GM19397 (cell line): ENCODE measurements around the gene TSKU.
"Not testable (repeated sequence)": the region's sequence is repeated elsewhere in the genome, so short reads cannot be mapped to it uniquely, and the experiment has no call there.

Experiments used
- ATAC-seq: cut with Tn5 transposase; IDR thresholded peaks from one replicate; pipeline ENCODE4 v1.9.1; 2021; ENCODE audit warnings: mild to moderate bottlenecking, moderate library complexity; ENCODE audit not compliant: unreplicated experiment

The TSKU gene

GRCh38 chr11:76799066-76799804 lies 16.1 kb downstream of the TSKU start:
- peak; percentile 77 for ATAC-seq

DNA sequence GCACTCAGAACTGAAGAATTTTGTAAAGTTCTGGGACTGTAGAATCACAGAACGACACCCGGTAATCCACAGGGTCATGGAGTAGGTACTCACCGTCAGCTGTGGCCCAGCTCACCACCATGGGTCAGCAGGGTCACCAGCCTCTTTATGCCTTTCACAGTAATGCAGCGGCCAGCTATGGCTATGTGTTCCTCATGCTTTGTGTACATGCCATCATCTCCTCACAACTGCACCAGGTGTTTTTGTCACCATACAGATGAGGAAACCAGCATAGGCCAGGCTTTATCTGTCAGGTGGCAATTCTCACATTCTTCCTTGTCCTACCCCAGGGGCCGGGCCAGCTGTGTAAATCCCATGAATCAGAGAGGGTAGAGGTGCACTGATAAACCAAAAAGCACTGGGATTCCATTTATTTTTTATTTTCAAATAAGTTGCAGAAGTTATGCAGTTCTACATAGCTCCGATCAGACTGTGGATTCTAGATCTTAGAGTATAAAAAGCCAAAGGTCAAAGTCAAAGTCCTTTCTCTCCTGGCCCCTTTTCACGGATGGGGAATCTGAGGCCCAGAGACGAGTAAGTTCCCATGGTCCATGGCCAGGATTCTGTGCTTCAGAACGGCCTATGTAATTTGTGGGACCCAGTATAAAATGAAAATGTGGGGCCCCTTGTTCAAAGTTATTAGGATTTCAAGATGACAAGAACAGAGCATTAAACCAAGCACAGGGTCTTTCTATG lies 17.5 kb downstream of the TSKU start:
- ATAC-seq, result no peak

- no peak for ATAC-seq
Measured at GRCh38 chr11:76801225-76801624, 18.1 kb downstream of the TSKU start.

DNA sequence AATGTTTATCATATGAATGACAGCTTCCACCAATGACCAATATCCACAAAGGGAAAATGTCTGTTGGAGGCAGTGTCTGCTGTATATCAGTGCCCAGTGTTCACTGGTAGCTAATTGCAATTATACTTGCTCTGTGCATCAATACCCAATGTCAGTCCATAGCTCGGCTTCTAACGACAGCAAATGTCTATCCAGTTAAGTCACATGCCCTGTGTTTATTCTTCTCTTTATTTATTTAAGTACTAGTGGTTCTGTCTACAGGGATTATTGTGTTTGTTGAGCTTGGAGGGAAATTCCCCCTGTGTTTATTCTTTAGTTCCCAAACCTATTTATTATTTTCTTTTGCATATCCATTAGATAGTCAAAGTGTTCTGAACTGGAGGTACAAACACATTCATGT lies 18.6 kb downstream of the TSKU start:
- ATAC-seq, result no peak

DNA sequence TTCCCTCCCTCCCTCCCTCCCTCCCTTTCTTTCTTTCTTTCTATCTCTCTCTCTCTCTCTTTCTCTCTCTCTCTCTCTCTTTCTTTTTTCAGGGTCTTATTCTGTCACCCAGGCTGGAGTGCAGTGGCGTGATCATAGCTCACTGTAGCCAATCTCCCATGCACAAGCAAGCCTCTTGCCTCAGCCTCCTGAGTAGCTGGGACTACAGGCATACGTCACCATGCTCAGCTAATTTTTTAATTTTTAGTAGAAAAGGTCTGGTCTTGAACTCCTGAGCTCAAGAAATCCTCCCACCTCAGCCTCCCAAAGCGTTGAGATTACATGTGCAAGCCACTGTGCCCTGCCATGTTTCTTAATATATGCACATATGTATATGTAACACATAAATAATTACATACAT lies 19.0 kb downstream of the TSKU start:
- no peak for ATAC-seq

DNA sequence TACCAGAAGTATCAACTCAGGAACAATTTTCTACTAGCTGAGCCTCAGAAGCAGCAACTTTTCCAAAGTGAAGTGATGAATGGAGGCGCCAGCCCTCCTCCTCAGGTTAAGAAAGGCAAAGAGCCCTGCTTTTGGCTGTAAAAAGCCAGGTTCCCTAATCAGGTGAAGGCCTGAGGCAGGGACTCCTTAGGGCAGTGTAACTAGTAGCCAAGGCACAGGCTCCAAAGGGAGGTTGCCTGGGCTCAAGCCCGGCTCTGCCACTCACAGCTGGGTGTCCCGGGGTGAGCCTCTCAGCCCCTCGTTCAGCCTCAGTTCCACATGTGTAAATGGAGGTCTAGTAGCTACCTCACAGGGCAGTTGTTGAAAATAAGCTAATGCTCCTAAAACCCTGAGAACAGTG lies 19.5 kb downstream of the TSKU start:
- ATAC-seq, result no peak

DNA sequence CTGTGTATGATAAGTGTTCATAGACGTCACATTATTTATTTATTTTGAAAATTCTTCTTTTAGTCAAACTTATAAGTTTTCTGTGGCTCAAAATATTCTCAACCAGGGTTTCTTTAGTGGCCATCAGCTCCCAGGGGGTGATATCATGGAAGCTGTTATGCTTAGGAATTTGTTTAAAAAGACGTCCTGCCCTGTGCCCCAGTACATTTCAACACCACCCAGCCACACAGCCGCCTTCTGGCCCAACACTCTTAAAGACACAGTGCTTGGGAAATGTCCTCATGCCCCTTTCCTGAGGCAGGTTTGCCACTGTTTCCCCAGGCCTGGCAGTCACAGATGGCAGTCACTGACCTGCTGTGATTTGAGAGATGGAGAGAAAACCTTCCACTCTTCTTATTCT lies 19.9 kb downstream of the TSKU start:
- ATAC-seq, result no peak

DNA sequence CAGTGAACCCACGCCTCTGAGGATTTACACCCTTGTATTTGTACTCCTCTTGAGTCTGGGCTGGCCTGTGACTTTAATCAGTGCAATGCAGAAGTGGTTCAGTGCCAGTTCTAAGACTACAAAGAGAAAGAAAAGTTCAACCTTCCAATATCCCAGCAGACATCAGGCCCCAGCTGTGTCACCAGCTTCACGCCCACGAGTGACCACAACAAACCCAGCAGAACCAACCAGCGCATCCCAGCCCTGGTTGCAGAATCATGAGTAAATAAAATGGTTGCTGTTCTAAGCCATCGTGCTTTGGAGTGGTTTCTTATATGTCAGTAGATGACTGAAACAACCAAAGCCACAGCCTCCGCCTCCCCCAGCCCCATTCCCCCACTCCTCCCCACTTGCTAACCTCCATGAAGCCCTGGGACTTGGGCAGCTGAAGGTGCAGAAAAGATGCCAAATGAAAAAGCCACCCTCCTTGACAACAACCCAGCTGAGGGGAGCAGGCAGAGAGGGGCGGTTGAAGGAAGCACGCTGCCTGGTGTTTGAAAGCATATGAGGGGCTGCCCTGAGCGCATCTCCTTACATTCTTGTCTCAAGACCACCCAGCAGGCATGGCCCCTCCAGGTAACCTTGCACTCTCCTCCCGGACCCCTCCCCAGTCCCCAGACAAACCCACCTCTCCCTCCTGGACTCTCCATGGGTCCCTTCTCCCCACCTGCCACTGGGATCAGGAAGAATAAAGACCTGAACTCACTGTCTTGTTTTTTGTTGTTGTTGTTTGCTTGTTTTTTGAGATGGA lies 20.9 kb downstream of the TSKU start:
- no peak for ATAC-seq

DNA sequence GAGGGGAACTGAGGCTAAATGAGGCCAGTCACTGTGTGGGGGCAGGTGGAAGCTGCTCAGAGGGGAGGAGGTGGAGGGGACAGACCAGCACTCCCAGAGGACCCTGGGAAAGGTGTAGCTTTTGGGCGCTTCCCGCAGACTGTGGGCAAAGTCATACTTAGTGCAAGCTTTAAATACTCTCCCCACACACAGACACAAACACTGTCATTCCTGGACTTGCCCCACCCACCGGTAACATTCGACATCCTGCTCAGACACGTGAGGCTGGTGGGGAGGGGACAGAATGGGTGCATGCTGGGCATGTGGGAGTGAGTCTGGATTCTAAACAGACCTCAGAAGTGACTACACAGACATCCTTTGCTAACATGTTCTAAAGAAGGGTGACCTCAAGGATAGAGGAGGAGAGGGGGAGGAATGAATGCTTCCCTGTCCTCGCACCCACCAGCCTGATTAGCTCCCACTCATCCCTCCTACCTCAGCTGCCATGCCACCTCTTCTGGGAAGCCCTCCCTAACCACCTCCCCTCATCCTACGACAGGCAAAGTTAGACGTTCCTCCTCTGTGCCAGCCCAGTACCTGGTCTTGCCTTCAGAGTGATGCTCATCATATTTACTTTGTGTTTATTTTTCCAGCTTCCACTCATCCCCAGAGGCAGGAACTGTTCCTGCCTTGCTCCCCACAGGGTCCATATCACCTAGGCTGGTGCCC lies 22.2 kb downstream of the TSKU start:
- ATAC-seq, result no peak

GRCh38 chr11:76806131-76806530 lies 23.0 kb downstream of the TSKU start:
- no peak for ATAC-seq

DNA sequence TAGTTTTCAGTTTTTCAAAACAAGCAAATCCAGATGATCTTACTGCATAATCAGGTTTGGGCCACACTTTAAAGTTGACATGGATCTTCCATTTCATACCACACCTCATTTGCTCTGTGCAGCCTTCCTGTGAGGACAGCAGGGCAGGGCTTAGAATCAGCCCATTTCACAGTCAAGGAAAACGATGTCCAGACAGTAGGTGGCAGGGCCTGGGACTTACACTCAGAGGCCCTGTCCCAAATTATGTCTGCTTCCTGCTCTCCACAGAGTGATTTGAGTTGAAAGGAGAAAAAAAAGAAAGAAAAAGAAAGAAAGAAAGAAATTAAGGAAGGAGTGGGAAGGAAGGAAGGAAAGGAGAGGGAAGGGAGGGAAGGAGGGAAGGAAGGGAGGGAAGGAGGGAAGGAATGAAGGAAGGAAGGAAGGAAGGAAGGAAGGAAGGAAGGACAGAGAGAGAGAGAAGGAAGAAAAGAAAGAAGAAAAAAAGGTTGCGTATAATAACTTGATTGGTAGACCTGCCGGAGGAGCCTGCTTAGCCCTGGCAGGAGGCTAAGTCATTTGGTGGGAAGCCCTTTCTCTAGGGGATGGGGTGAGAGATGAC lies 23.6 kb downstream of the TSKU start:
- ATAC-seq, result no peak

DNA sequence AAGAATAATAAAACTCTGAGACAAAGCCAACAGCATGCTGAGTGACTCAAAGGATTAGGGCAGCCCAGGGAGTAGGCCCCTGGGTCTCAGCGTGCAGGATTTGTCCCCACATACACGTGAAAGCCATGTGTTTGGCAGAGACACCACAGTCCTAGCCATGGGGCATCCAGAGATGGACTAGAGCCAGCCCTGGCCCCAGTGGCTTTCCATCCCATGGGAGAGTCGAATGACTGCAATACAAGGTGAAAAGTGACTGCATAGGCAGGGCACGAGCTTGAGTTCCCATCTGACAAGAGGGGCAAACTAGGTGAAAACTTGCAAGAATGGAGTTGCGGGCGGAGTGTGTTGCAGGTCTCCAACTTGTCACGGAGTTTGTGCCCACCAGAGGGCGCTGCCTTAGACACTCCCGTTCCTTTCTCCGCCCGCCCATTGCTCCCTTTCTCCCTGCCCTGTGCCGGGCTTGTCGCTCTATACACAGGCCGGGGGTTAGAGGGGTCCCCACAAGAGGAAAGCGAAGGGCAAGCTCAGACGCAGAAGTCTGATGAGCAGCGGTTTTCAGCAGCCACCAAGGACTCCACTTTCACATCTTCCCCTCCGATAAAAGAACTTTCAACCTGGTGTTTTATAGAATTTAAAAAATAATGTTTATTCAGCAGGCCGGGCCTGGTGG lies 24.2 kb downstream of the TSKU start:
- no peak for ATAC-seq

GRCh38 chr11:76808171-76808570 lies 25.0 kb downstream of the TSKU start:
- ATAC-seq, result no peak

GRCh38 chr11:76808996-76809395 lies 25.8 kb downstream of the TSKU start:
- ATAC-seq, result no peak

DNA sequence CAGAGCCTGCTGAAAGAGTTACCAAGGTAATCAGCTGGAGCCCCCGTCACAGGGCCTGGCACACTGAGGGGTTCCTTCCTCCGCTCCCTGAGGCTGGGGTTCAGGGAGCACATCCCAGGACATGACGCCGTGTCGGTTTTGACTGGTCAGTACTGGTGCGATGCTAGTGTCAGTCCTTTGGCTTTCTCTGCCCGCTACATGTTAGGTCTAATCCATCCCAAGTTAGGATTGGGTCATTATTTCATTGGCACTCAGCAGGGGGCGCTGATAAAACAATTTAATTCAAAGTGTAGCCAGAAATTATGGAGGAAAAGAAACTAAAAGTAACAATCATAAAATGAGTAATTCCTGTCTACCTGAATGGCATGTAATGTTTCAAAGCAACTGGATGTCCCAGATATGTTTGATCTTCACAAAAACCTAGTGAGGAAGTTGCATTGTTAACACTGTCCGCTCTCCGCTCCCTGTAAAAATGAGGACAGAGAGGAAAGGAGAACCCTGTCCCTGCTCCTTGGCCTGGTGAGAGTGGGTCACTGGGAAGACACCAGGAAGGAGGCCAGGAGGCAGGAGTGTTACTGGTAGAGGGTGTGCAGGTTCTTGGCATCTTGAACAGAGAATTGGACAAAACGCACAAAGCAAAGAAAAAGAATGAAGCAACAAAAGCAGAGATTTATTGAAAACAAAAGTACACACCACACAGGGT lies 27.1 kb downstream of the TSKU start:
- ATAC-seq, result no peak

DNA sequence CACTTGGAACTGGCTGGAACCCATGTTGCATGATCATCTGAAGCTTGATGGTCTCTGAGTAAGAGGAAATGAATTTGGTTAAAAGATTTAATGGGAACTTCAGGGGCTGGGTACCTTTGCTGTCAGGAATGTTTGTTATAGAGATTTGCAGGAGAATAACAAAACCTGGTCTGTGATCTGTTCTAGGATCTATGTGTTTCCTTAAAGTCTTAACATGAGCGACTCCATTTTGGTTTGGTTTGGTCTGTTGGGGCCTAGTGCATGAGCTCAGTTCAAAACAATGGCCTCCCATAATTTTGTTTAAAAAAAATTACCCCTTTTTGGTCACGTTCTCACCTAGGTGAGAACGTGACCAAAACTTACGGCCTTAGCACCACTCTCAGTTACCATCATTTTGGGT lies 28.1 kb downstream of the TSKU start:
- ATAC-seq, result no peak

DNA sequence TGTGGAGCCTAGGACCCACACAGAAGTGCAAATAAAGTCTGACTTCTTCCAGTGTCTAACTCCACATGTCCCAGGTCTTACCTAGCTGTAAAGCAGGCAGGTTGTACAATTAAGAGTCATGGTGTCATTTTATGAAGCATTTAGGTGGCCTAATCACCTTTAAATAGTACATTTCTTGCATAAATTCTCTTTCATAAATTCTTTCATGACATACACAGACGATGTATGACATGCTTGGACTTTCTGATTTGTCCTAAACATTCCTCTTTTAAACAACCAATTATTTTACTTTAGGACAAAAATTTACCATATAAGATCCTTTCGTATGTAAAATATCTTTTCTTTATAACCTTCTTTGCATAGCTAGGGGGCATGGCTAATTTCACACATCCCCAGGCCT lies 31.3 kb downstream of the TSKU start:
- no peak for ATAC-seq

DNA sequence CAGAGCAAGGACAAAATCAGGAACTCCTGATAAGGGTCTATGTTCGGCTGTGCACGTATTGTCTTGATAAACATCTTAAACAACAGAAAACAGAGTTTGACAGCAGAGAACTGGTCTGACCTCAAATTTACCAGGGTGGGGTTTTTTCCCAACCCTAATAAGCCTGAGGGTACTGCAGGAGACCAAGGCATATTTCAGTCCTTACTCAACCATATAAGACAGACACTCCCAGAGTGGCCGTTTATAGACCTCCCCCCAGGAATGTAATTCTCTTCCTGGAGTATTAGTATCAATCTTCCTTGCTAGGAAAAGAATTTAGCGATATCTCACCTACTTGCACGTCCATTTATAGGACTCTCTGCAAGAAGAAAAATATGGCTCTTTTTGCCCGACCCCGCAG lies 32.5 kb downstream of the TSKU start:
- ATAC-seq, result not testable (repeated sequence)

GRCh38 chr11:76820184-76820566 lies 37.0 kb downstream of the TSKU start:
- ATAC-seq, result no peak

DNA sequence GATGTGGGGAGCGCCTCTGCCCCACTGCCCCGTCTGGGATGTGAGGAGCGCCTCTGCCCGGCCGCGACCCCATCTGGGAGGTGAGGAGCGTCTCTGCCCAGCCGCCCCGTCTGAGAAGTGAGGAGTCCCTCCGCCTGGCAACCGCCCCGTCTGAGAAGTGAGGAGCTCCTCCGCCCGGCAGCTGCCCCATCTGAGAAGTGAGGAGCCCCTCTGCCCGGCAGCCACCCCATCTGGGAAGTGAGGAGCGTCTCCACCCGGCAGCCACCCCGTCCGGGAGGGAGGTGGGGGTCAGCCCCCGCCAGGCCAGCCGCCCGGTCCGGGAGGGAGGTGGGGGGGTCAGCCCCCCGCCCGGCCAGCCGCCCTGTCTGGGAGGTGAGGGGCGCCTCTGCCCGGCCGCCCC lies 38.2 kb downstream of the TSKU start:
- not testable (repeated sequence) for ATAC-seq
